NT2/D1 (cell line): ENCODE data around the gene KIAA0930.

ENCODE experiments used
- YY1 ChIP-seq: IDR thresholded peaks from 2 replicates; pipeline ENCODE4 v1.6.1; 2011; ENCODE audit not compliant: insufficient read length, insufficient read depth
- ZNF274 ChIP-seq: IDR thresholded peaks from 2 replicates; pipeline ENCODE4 v1.6.1; 2011; ENCODE audit warnings: mild to moderate bottlenecking, low read depth, low read length

DNA sequence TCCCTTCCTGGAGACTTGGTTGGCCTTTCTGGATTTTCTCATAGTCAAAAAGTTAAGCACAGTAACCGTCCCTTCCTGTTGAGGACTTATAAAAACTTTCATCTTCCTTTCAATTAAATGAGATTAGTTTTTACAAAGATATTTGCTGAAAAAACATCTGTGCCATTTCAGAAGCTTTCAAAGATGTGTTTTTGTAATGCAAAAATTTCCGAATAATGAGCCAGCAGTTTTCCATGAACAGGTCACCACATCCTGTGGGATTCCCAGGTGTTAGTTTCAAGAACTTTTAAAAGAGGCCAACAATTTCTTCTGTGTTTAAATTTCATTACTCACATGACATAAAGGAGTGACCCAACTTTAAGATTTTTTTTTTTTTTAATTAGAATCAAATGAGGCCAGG lies 58.9 kb downstream of the KIAA0930 start:
- TF ChIP-seq YY1 = no peak
- TF ChIP-seq ZNF274 = no peak
